Measurements from ENCODE around the gene CDH4.

The CDH4 gene

DNA sequence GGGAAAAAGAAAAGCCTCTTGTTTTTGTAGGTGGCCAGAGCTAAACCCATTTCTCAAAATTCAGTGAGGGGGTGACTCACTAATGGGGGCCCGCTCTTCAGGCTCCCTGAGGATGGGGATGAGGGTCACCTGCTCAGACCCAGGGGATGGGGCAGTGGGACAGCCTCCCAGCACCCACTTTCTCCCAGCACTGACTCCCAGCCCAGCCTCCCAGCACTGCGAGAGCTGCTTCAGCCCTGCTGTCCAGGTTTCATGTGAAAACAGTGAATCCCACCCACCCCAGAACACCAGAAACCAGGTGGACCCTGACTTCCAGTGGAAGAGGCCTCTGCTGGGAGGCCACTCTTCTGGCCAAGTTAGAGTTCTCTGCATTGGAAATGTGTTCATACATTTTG is 362.6 kb downstream of the CDH4 start:
- no peak for DNase-seq (ENCODE audit: low spot score)
- TF ChIP-seq CTCF (IDR thresholded peaks at IDR 0.05; ENCODE audit: borderline replicate concordance, control extremely low read depth, extremely low read depth, insufficient read depth, missing control alignments) = no peak
- in situ Hi-C loops (cut with MboI; ENCODE audit: low sequenced_read_pairs, unreplicated experiment) = no loop called here

DNA sequence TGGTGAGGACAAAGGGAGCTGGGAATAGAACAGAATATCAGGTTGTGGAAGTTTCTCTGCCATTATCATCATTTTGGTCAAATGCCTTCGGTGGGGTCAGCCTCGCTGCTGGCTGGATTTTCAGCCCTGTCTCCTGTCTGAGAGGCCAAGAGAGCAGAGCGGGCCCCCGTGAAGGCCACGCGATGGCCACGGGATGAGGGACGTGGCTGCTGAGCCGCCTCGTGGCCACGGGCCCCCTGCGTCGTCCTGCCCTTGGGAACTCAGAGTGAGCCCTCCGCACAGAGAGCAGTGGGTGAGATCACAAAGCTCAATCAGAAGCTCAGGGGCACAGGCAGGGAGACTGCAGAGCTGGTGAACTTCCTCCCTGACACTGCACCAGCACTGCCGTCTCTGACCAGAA is 363.7 kb downstream of the CDH4 start:
- in situ Hi-C loops (cut with MboI; ENCODE audit: low sequenced_read_pairs, unreplicated experiment) = no loop called here
- no peak for TF ChIP-seq CTCF (IDR thresholded peaks at IDR 0.05; ENCODE audit: borderline replicate concordance, control extremely low read depth, extremely low read depth, insufficient read depth, missing control alignments)
- DNase-seq (ENCODE audit: low spot score) = no peak

- in situ Hi-C loops (cut with MboI; ENCODE audit: low sequenced_read_pairs, unreplicated experiment) = no loop called here
- TF ChIP-seq CTCF (IDR thresholded peaks at IDR 0.05; ENCODE audit: borderline replicate concordance, control extremely low read depth, extremely low read depth, insufficient read depth, missing control alignments) = no peak
Measured at GRCh38 chr20:61619751-61620150, 367.7 kb downstream of the CDH4 start.

GRCh38 chr20:61620174-61620573 is 368.1 kb downstream of the CDH4 start:
- TF ChIP-seq CTCF (IDR thresholded peaks at IDR 0.05; ENCODE audit: borderline replicate concordance, control extremely low read depth, extremely low read depth, insufficient read depth, missing control alignments) = no peak
- DNase-seq (ENCODE audit: low spot score) = no peak
- in situ Hi-C loops (cut with MboI; ENCODE audit: low sequenced_read_pairs, unreplicated experiment) = no loop called here

More at GRCh38 chr20:61619751-61620150, 367.7 kb downstream of the CDH4 start:
- no peak for DNase-seq (ENCODE audit: low spot score)

DNA sequence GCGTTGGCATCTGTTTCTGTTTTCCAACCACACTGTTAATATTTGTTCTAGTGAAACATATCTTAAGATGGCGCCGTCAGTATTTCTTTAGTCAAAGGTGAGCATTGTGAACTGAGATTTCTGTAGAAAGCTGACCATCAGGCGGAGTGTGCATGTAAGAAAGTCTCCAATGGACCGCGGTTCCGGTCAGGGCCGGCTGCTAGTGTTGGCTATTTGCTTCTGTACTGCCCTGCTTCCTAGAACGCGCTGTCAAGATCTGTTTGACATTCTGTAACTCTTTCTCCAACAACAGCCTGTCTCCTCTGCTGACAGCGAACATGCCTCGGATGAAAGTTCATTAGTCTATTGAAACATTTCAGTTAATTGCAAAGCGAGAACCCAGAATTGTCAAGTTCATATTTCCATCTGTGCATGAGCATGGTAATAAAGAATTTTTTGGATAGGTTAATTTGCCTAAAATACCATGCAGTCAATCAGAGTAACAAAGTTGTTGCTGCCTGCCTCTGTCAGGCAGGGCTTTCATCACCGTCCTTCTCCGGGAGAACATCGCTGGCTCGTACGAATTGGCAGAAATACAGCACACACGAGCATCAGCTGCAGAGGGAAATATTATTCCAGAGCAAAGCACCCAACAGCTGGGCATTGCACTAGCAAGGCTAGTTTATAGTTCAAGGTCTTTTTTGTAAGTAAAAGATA is 369.1 kb downstream of the CDH4 start:
- DNase-seq (ENCODE audit: low spot score) = no peak
- no peak for TF ChIP-seq CTCF (IDR thresholded peaks at IDR 0.05; ENCODE audit: borderline replicate concordance, control extremely low read depth, extremely low read depth, insufficient read depth, missing control alignments)
- in situ Hi-C loops (cut with MboI; ENCODE audit: low sequenced_read_pairs, unreplicated experiment) = no loop called here

- no peak for DNase-seq (ENCODE audit: low spot score)
- TF ChIP-seq CTCF (IDR thresholded peaks at IDR 0.05; ENCODE audit: borderline replicate concordance, control extremely low read depth, extremely low read depth, insufficient read depth, missing control alignments) = no peak
- in situ Hi-C loops (cut with MboI; ENCODE audit: low sequenced_read_pairs, unreplicated experiment) = no loop called here
Measured at GRCh38 chr20:61621852-61622251, 369.8 kb downstream of the CDH4 start.
